ELR (cell line): ENCODE results near the gene KLF6.

Source experiments
- DNase-seq: peaks from one replicate; pipeline ENCODE4 v3.0.0-alpha.2; 2015; ENCODE audit warnings: low read depth

KLF6 gene

GRCh38 chr10:3811291-3811870 lies 26.4 kb upstream of the KLF6 start:
- DNase-seq, result peak; percentile 70

GRCh38 chr10:3808689-3809199 lies 23.7 kb upstream of the KLF6 start:
- no peak for DNase-seq

GRCh38 chr10:3807928-3808496 lies 23.0 kb upstream of the KLF6 start:
- no peak for DNase-seq

- peak; percentile 21 for DNase-seq
These were observed 22.4 kb upstream of the KLF6 start for GRCh38 chr10:3807211-3807927.

GRCh38 chr10:3806603-3807002 lies 21.6 kb upstream of the KLF6 start:
- DNase-seq, result peak; percentile 92

GRCh38 chr10:3805791-3806461 lies 20.9 kb upstream of the KLF6 start:
- peak; percentile 94 for DNase-seq

- peak; percentile 94 for DNase-seq
These were observed 20.3 kb upstream of the KLF6 start for GRCh38 chr10:3805201-3805790.

- peak; percentile 49 for DNase-seq
These were observed 19.1 kb upstream of the KLF6 start for GRCh38 chr10:3803927-3804741.

- DNase-seq, result peak; percentile 69
These were observed 18.4 kb upstream of the KLF6 start for GRCh38 chr10:3803295-3803926.

- DNase-seq, result no peak
These were observed 17.7 kb upstream of the KLF6 start for GRCh38 chr10:3802526-3803265.

- no peak for DNase-seq
These were observed 16.7 kb upstream of the KLF6 start for GRCh38 chr10:3801558-3802192.

- no peak for DNase-seq
These were observed 15.6 kb upstream of the KLF6 start for GRCh38 chr10:3800586-3800985.

- DNase-seq, result no peak
These were observed 12.7 kb upstream of the KLF6 start for GRCh38 chr10:3797750-3798149.

GRCh38 chr10:3793553-3793952 lies 8.5 kb upstream of the KLF6 start:
- DNase-seq, result no peak

- DNase-seq, result no peak
These were observed 7.8 kb upstream of the KLF6 start for GRCh38 chr10:3792710-3793219.

- no peak for DNase-seq
These were observed 7.1 kb upstream of the KLF6 start for GRCh38 chr10:3791974-3792633.

- no peak for DNase-seq
These were observed 5.8 kb upstream of the KLF6 start for GRCh38 chr10:3790858-3791257.

- no peak for DNase-seq
These were observed 5.3 kb upstream of the KLF6 start for GRCh38 chr10:3790272-3790671.

GRCh38 chr10:3789621-3790020 lies 4.6 kb upstream of the KLF6 start:
- no peak for DNase-seq
